Epithelial cell of esophagus (primary cell): ENCODE results near the gene INO80E.

Source experiments
- DNase-seq: peaks from one replicate; pipeline ENCODE4 v3.0.0; 2010; ENCODE audit warnings: low read depth
- H3K4me3 ChIP-seq: 2 replicates; pipeline ENCODE4 v1.5.1; 2011; ENCODE audit warnings: mild to moderate bottlenecking, low read length, control low read depth
- CTCF ChIP-seq: IDR thresholded peaks from 2 replicates; pipeline ENCODE4 v1.5.1; 2011; ENCODE audit warnings: low read depth, mild to moderate bottlenecking, low read length, control low read depth, inconsistent platforms; ENCODE audit not compliant: insufficient read depth; ENCODE audit errors: missing control alignments

INO80E gene

GRCh38 chr16:30023586-30023985, 27.5 kb downstream of the INO80E start:
- H3K4me3 ChIP-seq, result no peak overlapping the region
- DNase-seq, result no peak
- TF ChIP-seq CTCF, result no peak

GRCh38 chr16:30024451-30024850, 28.4 kb downstream of the INO80E start:
- no peak overlapping the region for H3K4me3 ChIP-seq
- no peak for TF ChIP-seq CTCF
- no peak for DNase-seq

- no peak for TF ChIP-seq CTCF
- no peak for DNase-seq
- H3K4me3 ChIP-seq, result no peak overlapping the region
Measured at GRCh38 chr16:30025156-30025555, 29.1 kb downstream of the INO80E start.

- TF ChIP-seq CTCF, result no peak
- H3K4me3 ChIP-seq, result no peak overlapping the region
- DNase-seq, result no peak
Measured at GRCh38 chr16:30025574-30025973, 29.5 kb downstream of the INO80E start.

GRCh38 chr16:30026449-30026848, 30.4 kb downstream of the INO80E start:
- no peak for TF ChIP-seq CTCF
- H3K4me3 ChIP-seq, result no peak overlapping the region
- DNase-seq, result no peak

GRCh38 chr16:30027588-30028437, 31.8 kb downstream of the INO80E start:
- no peak for TF ChIP-seq CTCF
- no peak overlapping the region for H3K4me3 ChIP-seq

More at GRCh38 chr16:30027588-30028437, 31.8 kb downstream of the INO80E start:
- DNase-seq, result no peak
